Keratinocyte (primary cell): Measurements from ENCODE around the gene HOXD10. TPM values are rescaled to one million over a fixed set of nuclear protein-coding genes. Genes with fewer than 3 reads are reported as not detected.

Experiments used
- DNase-seq: peaks from one replicate; pipeline ENCODE4 v3.0.0-alpha.2; 2011; ENCODE audit warnings: low read depth, missing footprints, low spot score
- FAIRE-seq: peaks from 2 replicates; lab custom pipeline; 2011; peaks lifted over from hg19 to GRCh38; lab: Jason Lieb, UNC
- H2AFZ ChIP-seq: 2 replicates; pipeline ENCODE4 v1.6.0; 2012; ENCODE audit warnings: low read length, control low read depth, inconsistent platforms; ENCODE audit not compliant: control insufficient read depth
- H3K27ac ChIP-seq: 2 replicates; pipeline ENCODE4 v1.5.1; 2011; ENCODE audit warnings: low read length; ENCODE audit not compliant: control insufficient read depth, insufficient read depth
- H3K27me3 ChIP-seq: 3 replicates; pipeline ENCODE4 v1.6.0; 2011; ENCODE audit warnings: low read length; ENCODE audit not compliant: control insufficient read depth, insufficient read depth; ENCODE audit errors: extremely low read depth
- H3K36me3 ChIP-seq, 2 experiments: 2 replicates in 1 of 2; 3 replicates in 1 of 2; pipeline ENCODE4 v1.5.1; 2011; ENCODE audit warnings: low read length in 2 of 2, mild to moderate bottlenecking in 1 of 2; ENCODE audit not compliant: control insufficient read depth in 2 of 2, insufficient read depth in 2 of 2; ENCODE audit errors: extremely low read depth in 1 of 2
- H3K4me1 ChIP-seq: 3 replicates; pipeline ENCODE4 v1.5.1; 2011; ENCODE audit warnings: low read length; ENCODE audit not compliant: control insufficient read depth, insufficient read depth; ENCODE audit errors: extremely low read depth
- H3K4me2 ChIP-seq: 3 replicates; pipeline ENCODE4 v1.6.0; 2011; ENCODE audit warnings: low read depth, low read length; ENCODE audit not compliant: control insufficient read depth, insufficient read depth; ENCODE audit errors: extremely low read depth
- H3K4me3 ChIP-seq, 3 experiments: fragments of 200-600 bp in 1 of 3; sonication (generic) in 1 of 3; 2 replicates in 2 of 3; 3 replicates in 1 of 3; pipeline ENCODE4 v1.5.1; 2011 to 2016; ENCODE audit warnings: low read length in 3 of 3, mild to moderate bottlenecking in 3 of 3, control low read depth in 2 of 3, inconsistent platforms in 1 of 3, low read depth in 1 of 3, mixed read lengths in 1 of 3, mixed run types in 1 of 3, moderate library complexity in 1 of 3; ENCODE audit not compliant: control insufficient read depth in 2 of 3, insufficient read depth in 2 of 3; ENCODE audit errors: extremely low read depth in 1 of 3
- H3K79me2 ChIP-seq: 2 replicates; pipeline ENCODE4 v1.6.0; 2012; ENCODE audit warnings: low read length; ENCODE audit not compliant: control insufficient read depth, insufficient read depth
- H3K9ac ChIP-seq: 3 replicates; pipeline ENCODE4 v1.6.0; 2011; ENCODE audit warnings: low read length; ENCODE audit not compliant: control insufficient read depth, insufficient read depth; ENCODE audit errors: extremely low read depth
- H3K9me1 ChIP-seq: 3 replicates; pipeline ENCODE4 v1.6.0; 2011; ENCODE audit warnings: low read length; ENCODE audit not compliant: control insufficient read depth, insufficient read depth; ENCODE audit errors: extremely low read depth
- H3K9me3 ChIP-seq: 2 replicates; pipeline ENCODE4 v1.5.1; 2012; ENCODE audit warnings: low read depth, low read length; ENCODE audit not compliant: control insufficient read depth
- H4K20me1 ChIP-seq: 3 replicates; pipeline ENCODE4 v1.6.0; 2011; ENCODE audit warnings: low read length; ENCODE audit not compliant: control insufficient read depth, insufficient read depth; ENCODE audit errors: extremely low read depth
- EZH2 ChIP-seq: IDR thresholded peaks from one replicate; pipeline ENCODE4 v1.6.1; 2012; ENCODE audit warnings: inconsistent platforms, mild to moderate bottlenecking, low read length, moderate library complexity
- dilution Hi-C: fragments of 300-500 bp; cut with MboI; formaldehyde crosslinking; loops from one replicate; pipeline ENCODE4 v1.7.0; 2020; ENCODE audit warnings: low sequenced_read_pairs; ENCODE audit not compliant: extremely low pct_ligation_motif_present
- polyA plus RNA-seq, 5 experiments: library from polyadenylated mRNA; depleted of rRNA in 3 of 5; stranded (reverse) in 3 of 5; stranded (forward) in 1 of 5; unstranded in 1 of 5; fragments of >200 nt; gene quantifications; 1 replicate in 1 of 5; 2 replicates in 3 of 5; 3 replicates in 1 of 5; pipeline versions ENCODE4 v1.2.1 to v1.2.3, GENCODE V29; 2011 to 2012; ENCODE audit warnings: missing spikeins in 2 of 5, low read depth in 1 of 5, low replicate concordance in 1 of 5
- TF ChIP-seq, protein P1 (sequence below), 3 experiments: IDR thresholded peaks in 1 of 3; conservative IDR thresholded peaks in 1 of 3; optimal IDR thresholded peaks in 1 of 3; 2 replicates in 2 of 3; 3 replicates in 1 of 3; pipeline versions ENCODE3 to v1.5.1; 2011; ENCODE audit warnings: low read length in 3 of 3, mild to moderate bottlenecking in 3 of 3, moderate library complexity in 2 of 3, control low read depth in 1 of 3, inconsistent platforms in 1 of 3; ENCODE audit not compliant: insufficient read depth in 2 of 3; ENCODE audit errors: extremely low read depth in 1 of 3

HOXD10 gene
- polyA plus RNA-seq, 1 donor (not counting 4 experiments of a cell fraction or from before 2014, with no cell fraction given): not detected

DNA sequence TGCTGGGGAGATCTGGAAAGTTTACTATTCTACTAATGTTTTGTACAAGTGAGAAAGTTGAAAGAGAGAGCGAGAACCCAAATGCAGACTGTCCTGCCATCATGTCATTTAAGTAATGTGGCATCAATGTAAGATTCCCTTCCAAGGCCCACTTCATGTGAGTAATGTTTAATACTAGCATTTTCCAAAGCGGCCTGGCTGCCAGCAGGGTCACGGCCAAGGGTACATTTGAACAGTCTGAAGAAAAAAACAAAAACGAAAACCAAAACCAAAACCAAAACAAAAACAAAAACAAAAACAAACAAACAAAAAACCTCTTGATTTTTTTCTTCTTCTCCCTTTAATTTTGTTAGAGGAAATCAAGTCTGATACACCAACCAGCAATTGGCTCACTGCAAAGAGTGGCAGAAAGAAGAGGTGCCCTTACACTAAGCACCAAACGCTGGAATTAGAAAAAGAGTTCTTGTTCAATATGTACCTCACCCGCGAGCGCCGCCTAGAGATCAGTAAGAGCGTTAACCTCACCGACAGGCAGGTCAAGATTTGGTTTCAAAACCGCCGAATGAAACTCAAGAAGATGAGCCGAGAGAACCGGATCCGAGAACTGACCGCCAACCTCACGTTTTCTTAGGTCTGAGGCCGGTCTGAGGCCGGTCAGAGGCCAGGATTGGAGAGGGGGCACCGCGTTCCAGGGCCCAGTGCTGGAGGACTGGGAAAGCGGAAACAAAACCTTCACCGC, 2.2 kb downstream of the HOXD10 start:
- Histone ChIP-seq H3K4me1 (no peaks in the 10 kb centered on the region), H2AFZ (no peak overlapping the region), H3K36me3 (no peaks in the 10 kb centered on the region), H3K9ac (no peak overlapping the region), H3K9me3 (peaks cover 4% of the 10 kb centered on the region), H3K27me3 (peaks cover 97% of the 10 kb centered on the region), H3K4me2 (no peak overlapping the region), H3K9me1 (no peaks in the 10 kb centered on the region), H4K20me1 (no peaks in the 10 kb centered on the region), H3K4me3 (no peak overlapping the region), H3K79me2 (no peaks in the 10 kb centered on the region), H3K27ac (no peak overlapping the region)
- dilution Hi-C loops: no loop called here
- TF ChIP-seq, protein P1, sequence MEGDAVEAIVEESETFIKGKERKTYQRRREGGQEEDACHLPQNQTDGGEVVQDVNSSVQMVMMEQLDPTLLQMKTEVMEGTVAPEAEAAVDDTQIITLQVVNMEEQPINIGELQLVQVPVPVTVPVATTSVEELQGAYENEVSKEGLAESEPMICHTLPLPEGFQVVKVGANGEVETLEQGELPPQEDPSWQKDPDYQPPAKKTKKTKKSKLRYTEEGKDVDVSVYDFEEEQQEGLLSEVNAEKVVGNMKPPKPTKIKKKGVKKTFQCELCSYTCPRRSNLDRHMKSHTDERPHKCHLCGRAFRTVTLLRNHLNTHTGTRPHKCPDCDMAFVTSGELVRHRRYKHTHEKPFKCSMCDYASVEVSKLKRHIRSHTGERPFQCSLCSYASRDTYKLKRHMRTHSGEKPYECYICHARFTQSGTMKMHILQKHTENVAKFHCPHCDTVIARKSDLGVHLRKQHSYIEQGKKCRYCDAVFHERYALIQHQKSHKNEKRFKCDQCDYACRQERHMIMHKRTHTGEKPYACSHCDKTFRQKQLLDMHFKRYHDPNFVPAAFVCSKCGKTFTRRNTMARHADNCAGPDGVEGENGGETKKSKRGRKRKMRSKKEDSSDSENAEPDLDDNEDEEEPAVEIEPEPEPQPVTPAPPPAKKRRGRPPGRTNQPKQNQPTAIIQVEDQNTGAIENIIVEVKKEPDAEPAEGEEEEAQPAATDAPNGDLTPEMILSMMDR (optimal IDR thresholded peaks at IDR 0.05 in 1 of 3, IDR thresholded peaks at IDR 0.05 in 1 of 3, conservative IDR thresholded peaks at IDR 0.05 in 1 of 3; ENCODE audit: extremely low read depth in 1 of 3, insufficient read depth in 2 of 3, low read length in 3 of 3): peak; percentile 29 to 46 (median 34)
- peak; percentile 59 for TF ChIP-seq EZH2
- FAIRE-seq: no peak
- no peak for DNase-seq

DNA sequence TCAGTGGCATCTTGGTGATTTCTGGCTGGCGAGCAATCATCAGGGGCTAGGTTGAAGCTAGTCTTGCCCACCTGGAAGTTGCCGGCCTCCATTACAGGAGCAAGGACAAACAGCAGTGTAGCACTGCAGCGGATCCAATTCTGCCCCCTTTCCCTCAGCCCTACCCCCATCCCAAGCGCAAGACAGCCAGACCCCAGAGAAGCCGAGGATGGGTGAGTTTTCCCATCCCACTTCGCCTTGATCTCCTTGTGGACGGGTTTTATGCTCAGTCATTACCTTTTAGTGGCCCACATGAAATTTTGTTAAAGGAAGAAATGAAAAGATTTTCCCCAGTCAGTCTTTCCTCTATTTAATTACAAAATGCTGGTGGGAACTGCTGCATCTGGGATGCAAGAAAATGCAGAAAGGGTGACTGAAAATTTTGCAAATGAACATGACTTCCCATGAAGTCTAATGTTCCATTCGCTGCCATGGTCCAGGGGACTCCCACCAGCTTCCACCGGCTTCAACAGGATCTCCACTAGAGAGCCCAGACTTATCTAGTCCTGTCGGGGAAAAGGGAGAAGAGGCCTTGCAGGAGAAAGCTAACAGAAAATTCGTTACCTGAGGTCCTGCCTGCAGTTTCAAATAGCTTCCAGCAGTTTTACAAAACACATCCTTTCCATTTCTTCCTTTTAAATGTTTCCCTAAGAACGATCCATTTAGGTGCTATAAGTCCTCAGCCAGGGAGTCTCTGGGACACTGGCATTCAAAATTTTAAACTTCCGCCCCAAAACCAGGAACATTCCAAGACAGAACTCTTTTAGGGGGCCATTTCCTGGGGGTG, 4.0 kb downstream of the HOXD10 start:
- Histone ChIP-seq H3K9me1 (no peaks in the 10 kb centered on the region), H3K79me2 (no peaks in the 10 kb centered on the region), H3K4me3 (no peak overlapping the region), H2AFZ (no peak overlapping the region), H3K36me3 (no peaks in the 10 kb centered on the region), H3K4me2 (no peak overlapping the region), H3K27ac (no peak overlapping the region), H3K27me3 (peaks cover 97% of the 10 kb centered on the region), H3K9ac (no peak overlapping the region), H3K4me1 (no peaks in the 10 kb centered on the region), H4K20me1 (no peaks in the 10 kb centered on the region), H3K9me3 (peaks cover 4% of the 10 kb centered on the region)
- DNase-seq (no peak), FAIRE-seq (no peak)
- no peak for TF ChIP-seq EZH2
- TF ChIP-seq, protein P1 (optimal IDR thresholded peaks at IDR 0.05 in 1 of 3, IDR thresholded peaks at IDR 0.05 in 1 of 3, conservative IDR thresholded peaks at IDR 0.05 in 1 of 3; ENCODE audit: extremely low read depth in 1 of 3, insufficient read depth in 2 of 3, low read length in 3 of 3): no peak
- dilution Hi-C loops: no loop called here
